Mucosa of descending colon (tissue), 3 donors: Measurements from ENCODE around the gene CNTNAP2. TPM values are rescaled to one million over a fixed set of nuclear protein-coding genes. Genes with fewer than 3 reads are reported as not detected.
"Not testable (repeated sequence)": the region's sequence is repeated elsewhere in the genome, so short reads cannot be mapped to it uniquely, and the experiment has no call there.

Experiments used
- ATAC-seq: fragments of 200-7000 bp; cut with Tn5 transposase; one replicate; pipeline ENCODE4 v1.9.1; 2020; ENCODE audit warnings: mild to moderate bottlenecking, moderate library complexity
- DNase-seq, 3 donors: peaks; one replicate each; pipeline ENCODE4 v3.0.0-alpha.2; 2020
- H3K36me3 ChIP-seq: fragments of 200-600 bp; one replicate; pipeline ENCODE4 v1.8.0; 2021; ENCODE audit warnings: low read depth, mild to moderate bottlenecking
- H3K4me1 ChIP-seq: fragments of 200-600 bp; one replicate; pipeline ENCODE4 v1.8.0; 2021; ENCODE audit warnings: low read depth, mild to moderate bottlenecking
- H3K4me3 ChIP-seq: fragments of 200-600 bp; one replicate; pipeline ENCODE4 v1.8.0; 2021; ENCODE audit warnings: mild to moderate bottlenecking
- H3K9me3 ChIP-seq: fragments of 200-600 bp; one replicate; pipeline ENCODE4 v1.8.0; 2021; ENCODE audit warnings: mild to moderate bottlenecking
- CTCF ChIP-seq: fragments of 200-600 bp; IDR thresholded peaks from one replicate; pipeline ENCODE4 v1.8.0; 2022; ENCODE audit warnings: antibody characterized with exemption, mild to moderate bottlenecking
- intact Hi-C, 2 donors: fragments of 100-400 bp; cut with DNase I in 1 of 2; cut with micrococcal nuclease in 1 of 2; formaldehyde crosslinking; loops; one replicate each; pipeline versions ENCODE4 v1.11.0 to v1.11.1; 2022; cut with DNase I, micrococcal nuclease
- total RNA-seq, 3 donors: library from RNA; stranded (reverse); fragmentation: NEBNext Ultra II Directional in 2 of 3; extraction: Animal tissue kit (Norgen Biotek cat#: 25700) in 2 of 3; gene quantifications; one replicate each; pipeline versions ENCODE4 v1.2.1 to v1.2.4, GENCODE V29; 2021 to 2023
- donor health status: DM: no; HTN: no; CAD: no; lungs with moderate emphysema.
- donor health status: DM: no; HTN: no; CAD: no.
- donor health status: DM: no; HTN: yes; CAD: no.

CNTNAP2 gene
- total RNA-seq, 3 donors from 2014 or later, result 3.1 to 5.9 (median 4.2) TPM

- no peak for ATAC-seq
- Histone ChIP-seq H3K4me3 (no peak overlapping the region), H3K4me1 (no peaks in the 10 kb centered on the region), H3K36me3 (no peaks in the 10 kb centered on the region), H3K9me3 (peaks cover 19% of the 10 kb centered on the region)
- TF ChIP-seq CTCF, result no peak
- intact Hi-C loops, result no loop called here
- no peak for DNase-seq
Measured at GRCh38 chr7:146892151-146892550, 775.5 kb downstream of the CNTNAP2 start.

GRCh38 chr7:146894927-146895326 lies 778.3 kb downstream of the CNTNAP2 start:
- Histone ChIP-seq H3K4me1 (no peaks in the 10 kb centered on the region), H3K9me3 (peaks cover 24% of the 10 kb centered on the region), H3K4me3 (no peak overlapping the region), H3K36me3 (no peaks in the 10 kb centered on the region)
- no peak for TF ChIP-seq CTCF
- no peak for ATAC-seq
- DNase-seq, result no peak
- intact Hi-C loops, result no loop called here

- no peak for TF ChIP-seq CTCF
- Histone ChIP-seq H3K36me3 (no peaks in the 10 kb centered on the region), H3K9me3 (peaks cover 44% of the 10 kb centered on the region), H3K4me1 (no peaks in the 10 kb centered on the region), H3K4me3 (no peak overlapping the region)
- intact Hi-C loops, result no loop called here
- ATAC-seq, result no peak
- no peak for DNase-seq
Measured at GRCh38 chr7:146902266-146902665, 785.7 kb downstream of the CNTNAP2 start.

- no peak for TF ChIP-seq CTCF
- ATAC-seq, result no peak
- no peaks in the 10 kb centered on the region for H3K36me3 ChIP-seq
- peaks cover 41% of the 10 kb centered on the region for H3K9me3 ChIP-seq
- intact Hi-C loops, result no loop called here
- DNase-seq, result no peak
- no peak overlapping the region for H3K4me3 ChIP-seq
- no peaks in the 10 kb centered on the region for H3K4me1 ChIP-seq
Measured at GRCh38 chr7:146902728-146903127, 786.1 kb downstream of the CNTNAP2 start.

GRCh38 chr7:146905746-146906145 lies 789.1 kb downstream of the CNTNAP2 start:
- ATAC-seq, H3K4me1 ChIP-seq, H3K36me3 ChIP-seq, DNase-seq, H3K4me3 ChIP-seq, intact Hi-C loops: not testable (repeated sequence)
- H3K9me3 ChIP-seq, result peaks cover 39% of the 10 kb centered on the region

GRCh38 chr7:146922782-146923181 lies 806.2 kb downstream of the CNTNAP2 start:
- no peaks in the 10 kb centered on the region for H3K4me1 ChIP-seq
- H3K36me3 ChIP-seq, result no peaks in the 10 kb centered on the region
- TF ChIP-seq CTCF, result no peak
- peaks cover 25% of the 10 kb centered on the region for H3K9me3 ChIP-seq
- intact Hi-C loops, result no loop called here
- no peak for DNase-seq
- ATAC-seq, result no peak
- no peak overlapping the region for H3K4me3 ChIP-seq
